ENCODE results near the gene EMC8.

DNA sequence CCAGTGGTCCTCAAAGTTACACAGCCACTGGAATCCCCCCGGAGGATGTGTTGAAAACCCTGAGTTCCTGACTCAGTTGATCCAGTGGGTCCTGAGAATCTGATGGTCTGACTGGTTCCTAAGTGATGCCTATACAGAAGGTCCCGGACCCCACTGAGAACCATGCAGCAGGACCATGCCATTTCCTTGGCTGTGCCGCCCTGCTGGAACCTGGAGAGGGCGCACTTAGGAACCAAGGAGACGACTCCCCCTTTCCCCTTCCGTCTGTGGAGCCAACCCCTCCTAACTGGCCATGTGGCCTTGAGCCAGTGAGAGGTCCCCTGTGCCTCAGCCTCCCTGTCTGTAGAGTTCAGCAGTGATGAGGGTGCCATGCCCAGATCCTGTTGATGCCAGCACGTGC, 70.5 kb downstream of the EMC8 start:
- TF ChIP-seq, protein P1, sequence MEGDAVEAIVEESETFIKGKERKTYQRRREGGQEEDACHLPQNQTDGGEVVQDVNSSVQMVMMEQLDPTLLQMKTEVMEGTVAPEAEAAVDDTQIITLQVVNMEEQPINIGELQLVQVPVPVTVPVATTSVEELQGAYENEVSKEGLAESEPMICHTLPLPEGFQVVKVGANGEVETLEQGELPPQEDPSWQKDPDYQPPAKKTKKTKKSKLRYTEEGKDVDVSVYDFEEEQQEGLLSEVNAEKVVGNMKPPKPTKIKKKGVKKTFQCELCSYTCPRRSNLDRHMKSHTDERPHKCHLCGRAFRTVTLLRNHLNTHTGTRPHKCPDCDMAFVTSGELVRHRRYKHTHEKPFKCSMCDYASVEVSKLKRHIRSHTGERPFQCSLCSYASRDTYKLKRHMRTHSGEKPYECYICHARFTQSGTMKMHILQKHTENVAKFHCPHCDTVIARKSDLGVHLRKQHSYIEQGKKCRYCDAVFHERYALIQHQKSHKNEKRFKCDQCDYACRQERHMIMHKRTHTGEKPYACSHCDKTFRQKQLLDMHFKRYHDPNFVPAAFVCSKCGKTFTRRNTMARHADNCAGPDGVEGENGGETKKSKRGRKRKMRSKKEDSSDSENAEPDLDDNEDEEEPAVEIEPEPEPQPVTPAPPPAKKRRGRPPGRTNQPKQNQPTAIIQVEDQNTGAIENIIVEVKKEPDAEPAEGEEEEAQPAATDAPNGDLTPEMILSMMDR (conservative IDR thresholded peaks at IDR 0.05; ENCODE audit: low read depth in 2 of 2), result peak; percentile 64 to 83
- TF ChIP-seq, protein P2, sequence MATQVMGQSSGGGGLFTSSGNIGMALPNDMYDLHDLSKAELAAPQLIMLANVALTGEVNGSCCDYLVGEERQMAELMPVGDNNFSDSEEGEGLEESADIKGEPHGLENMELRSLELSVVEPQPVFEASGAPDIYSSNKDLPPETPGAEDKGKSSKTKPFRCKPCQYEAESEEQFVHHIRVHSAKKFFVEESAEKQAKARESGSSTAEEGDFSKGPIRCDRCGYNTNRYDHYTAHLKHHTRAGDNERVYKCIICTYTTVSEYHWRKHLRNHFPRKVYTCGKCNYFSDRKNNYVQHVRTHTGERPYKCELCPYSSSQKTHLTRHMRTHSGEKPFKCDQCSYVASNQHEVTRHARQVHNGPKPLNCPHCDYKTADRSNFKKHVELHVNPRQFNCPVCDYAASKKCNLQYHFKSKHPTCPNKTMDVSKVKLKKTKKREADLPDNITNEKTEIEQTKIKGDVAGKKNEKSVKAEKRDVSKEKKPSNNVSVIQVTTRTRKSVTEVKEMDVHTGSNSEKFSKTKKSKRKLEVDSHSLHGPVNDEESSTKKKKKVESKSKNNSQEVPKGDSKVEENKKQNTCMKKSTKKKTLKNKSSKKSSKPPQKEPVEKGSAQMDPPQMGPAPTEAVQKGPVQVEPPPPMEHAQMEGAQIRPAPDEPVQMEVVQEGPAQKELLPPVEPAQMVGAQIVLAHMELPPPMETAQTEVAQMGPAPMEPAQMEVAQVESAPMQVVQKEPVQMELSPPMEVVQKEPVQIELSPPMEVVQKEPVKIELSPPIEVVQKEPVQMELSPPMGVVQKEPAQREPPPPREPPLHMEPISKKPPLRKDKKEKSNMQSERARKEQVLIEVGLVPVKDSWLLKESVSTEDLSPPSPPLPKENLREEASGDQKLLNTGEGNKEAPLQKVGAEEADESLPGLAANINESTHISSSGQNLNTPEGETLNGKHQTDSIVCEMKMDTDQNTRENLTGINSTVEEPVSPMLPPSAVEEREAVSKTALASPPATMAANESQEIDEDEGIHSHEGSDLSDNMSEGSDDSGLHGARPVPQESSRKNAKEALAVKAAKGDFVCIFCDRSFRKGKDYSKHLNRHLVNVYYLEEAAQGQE (IDR thresholded peaks at IDR 0.05; ENCODE audit: unreplicated experiment), result no peak
- no peak for TF ChIP-seq POLR2AphosphoS5 (IDR thresholded peaks at IDR 0.05; ENCODE audit: low read depth)
- TF ChIP-seq, protein P3, sequence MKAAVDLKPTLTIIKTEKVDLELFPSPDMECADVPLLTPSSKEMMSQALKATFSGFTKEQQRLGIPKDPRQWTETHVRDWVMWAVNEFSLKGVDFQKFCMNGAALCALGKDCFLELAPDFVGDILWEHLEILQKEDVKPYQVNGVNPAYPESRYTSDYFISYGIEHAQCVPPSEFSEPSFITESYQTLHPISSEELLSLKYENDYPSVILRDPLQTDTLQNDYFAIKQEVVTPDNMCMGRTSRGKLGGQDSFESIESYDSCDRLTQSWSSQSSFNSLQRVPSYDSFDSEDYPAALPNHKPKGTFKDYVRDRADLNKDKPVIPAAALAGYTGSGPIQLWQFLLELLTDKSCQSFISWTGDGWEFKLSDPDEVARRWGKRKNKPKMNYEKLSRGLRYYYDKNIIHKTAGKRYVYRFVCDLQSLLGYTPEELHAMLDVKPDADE (IDR thresholded peaks at IDR 0.05), result no peak
- no peak for TF ChIP-seq EZH2 (IDR thresholded peaks at IDR 0.05; ENCODE audit: low read depth, unreplicated experiment)
- no peak for TF ChIP-seq CREB1 (CRISPR knock-in tag; IDR thresholded peaks at IDR 0.05; ENCODE audit: low read depth)
- TF ChIP-seq EZH2phosphoT487 (IDR thresholded peaks at IDR 0.05; ENCODE audit: unreplicated experiment), result no peak
- no peak for TF ChIP-seq JUNB (IDR thresholded peaks at IDR 0.05; ENCODE audit: unreplicated experiment)
- no peak for TF ChIP-seq STAT1 (IDR thresholded peaks at IDR 0.05; ENCODE audit: unreplicated experiment)
- TF ChIP-seq, protein P4, sequence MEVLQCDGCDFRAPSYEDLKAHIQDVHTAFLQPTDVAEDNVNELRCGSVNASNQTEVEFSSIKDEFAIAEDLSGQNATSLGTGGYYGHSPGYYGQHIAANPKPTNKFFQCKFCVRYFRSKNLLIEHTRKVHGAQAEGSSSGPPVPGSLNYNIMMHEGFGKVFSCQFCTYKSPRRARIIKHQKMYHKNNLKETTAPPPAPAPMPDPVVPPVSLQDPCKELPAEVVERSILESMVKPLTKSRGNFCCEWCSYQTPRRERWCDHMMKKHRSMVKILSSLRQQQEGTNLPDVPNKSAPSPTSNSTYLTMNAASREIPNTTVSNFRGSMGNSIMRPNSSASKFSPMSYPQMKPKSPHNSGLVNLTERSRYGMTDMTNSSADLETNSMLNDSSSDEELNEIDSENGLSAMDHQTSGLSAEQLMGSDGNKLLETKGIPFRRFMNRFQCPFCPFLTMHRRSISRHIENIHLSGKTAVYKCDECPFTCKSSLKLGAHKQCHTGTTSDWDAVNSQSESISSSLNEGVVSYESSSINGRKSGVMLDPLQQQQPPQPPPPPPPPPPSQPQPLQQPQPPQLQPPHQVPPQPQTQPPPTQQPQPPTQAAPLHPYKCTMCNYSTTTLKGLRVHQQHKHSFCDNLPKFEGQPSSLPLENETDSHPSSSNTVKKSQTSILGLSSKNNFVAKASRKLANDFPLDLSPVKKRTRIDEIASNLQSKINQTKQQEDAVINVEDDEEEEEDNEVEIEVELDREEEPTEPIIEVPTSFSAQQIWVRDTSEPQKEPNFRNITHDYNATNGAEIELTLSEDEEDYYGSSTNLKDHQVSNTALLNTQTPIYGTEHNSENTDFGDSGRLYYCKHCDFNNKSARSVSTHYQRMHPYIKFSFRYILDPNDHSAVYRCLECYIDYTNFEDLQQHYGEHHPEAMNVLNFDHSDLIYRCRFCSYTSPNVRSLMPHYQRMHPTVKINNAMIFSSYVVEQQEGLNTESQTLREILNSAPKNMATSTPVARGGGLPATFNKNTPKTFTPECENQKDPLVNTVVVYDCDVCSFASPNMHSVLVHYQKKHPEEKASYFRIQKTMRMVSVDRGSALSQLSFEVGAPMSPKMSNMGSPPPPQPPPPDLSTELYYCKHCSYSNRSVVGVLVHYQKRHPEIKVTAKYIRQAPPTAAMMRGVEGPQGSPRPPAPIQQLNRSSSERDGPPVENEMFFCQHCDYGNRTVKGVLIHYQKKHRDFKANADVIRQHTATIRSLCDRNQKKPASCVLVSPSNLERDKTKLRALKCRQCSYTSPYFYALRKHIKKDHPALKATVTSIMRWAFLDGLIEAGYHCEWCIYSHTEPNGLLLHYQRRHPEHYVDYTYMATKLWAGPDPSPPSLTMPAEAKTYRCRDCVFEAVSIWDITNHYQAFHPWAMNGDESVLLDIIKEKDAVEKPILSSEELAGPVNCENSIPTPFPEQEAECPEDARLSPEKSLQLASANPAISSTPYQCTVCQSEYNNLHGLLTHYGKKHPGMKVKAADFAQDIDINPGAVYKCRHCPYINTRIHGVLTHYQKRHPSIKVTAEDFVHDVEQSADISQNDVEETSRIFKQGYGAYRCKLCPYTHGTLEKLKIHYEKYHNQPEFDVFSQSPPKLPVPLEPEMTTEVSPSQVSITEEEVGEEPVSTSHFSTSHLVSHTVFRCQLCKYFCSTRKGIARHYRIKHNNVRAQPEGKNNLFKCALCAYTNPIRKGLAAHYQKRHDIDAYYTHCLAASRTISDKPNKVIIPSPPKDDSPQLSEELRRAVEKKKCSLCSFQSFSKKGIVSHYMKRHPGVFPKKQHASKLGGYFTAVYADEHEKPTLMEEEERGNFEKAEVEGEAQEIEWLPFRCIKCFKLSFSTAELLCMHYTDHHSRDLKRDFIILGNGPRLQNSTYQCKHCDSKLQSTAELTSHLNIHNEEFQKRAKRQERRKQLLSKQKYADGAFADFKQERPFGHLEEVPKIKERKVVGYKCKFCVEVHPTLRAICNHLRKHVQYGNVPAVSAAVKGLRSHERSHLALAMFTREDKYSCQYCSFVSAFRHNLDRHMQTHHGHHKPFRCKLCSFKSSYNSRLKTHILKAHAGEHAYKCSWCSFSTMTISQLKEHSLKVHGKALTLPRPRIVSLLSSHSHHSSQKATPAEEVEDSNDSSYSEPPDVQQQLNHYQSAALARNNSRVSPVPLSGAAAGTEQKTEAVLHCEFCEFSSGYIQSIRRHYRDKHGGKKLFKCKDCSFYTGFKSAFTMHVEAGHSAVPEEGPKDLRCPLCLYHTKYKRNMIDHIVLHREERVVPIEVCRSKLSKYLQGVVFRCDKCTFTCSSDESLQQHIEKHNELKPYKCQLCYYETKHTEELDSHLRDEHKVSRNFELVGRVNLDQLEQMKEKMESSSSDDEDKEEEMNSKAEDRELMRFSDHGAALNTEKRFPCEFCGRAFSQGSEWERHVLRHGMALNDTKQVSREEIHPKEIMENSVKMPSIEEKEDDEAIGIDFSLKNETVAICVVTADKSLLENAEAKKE (CRISPR knock-in tag; IDR thresholded peaks at IDR 0.05), result no peak
- TF ChIP-seq ZNF114 (CRISPR knock-in tag; IDR thresholded peaks at IDR 0.05), result 0 out of 2 replicates have a peak, but pooled peaks have one; percentile 9

All from GM23338 (cell line).